GM18873 (cell line): ENCODE measurements around the gene PRPF40B.
"Not testable (repeated sequence)": the region's sequence is repeated elsewhere in the genome, so short reads cannot be mapped to it uniquely, and the experiment has no call there.

ENCODE experiments used
- ATAC-seq: cut with Tn5 transposase; IDR thresholded peaks from one replicate; pipeline ENCODE4 v1.9.1; 2021; ENCODE audit warnings: mild to moderate bottlenecking, moderate library complexity, moderate number of reproducible peaks; ENCODE audit not compliant: unreplicated experiment, low FRiP score

PRPF40B gene

GRCh38 chr12:49609059-49609874 lies 14.1 kb upstream of the PRPF40B start:
- ATAC-seq, result no peak

GRCh38 chr12:49609875-49610154 lies 13.5 kb upstream of the PRPF40B start:
- ATAC-seq, result no peak

- ATAC-seq, result not testable (repeated sequence)
Observed at GRCh38 chr12:49610785-49611184, 12.6 kb upstream of the PRPF40B start.

- no peak for ATAC-seq
Observed at GRCh38 chr12:49612210-49612609, 11.2 kb upstream of the PRPF40B start.

- ATAC-seq, result no peak
Observed at GRCh38 chr12:49615725-49616124, 7.6 kb upstream of the PRPF40B start.

GRCh38 chr12:49616533-49617219 lies 6.7 kb upstream of the PRPF40B start:
- ATAC-seq, result no peak

GRCh38 chr12:49618576-49618975 lies 4.8 kb upstream of the PRPF40B start:
- ATAC-seq, result no peak

- ATAC-seq, result no peak
Observed at GRCh38 chr12:49619286-49619685, 4.1 kb upstream of the PRPF40B start.

GRCh38 chr12:49621651-49622500 lies 1.5 kb upstream of the PRPF40B start:
- ATAC-seq, result peak; percentile 14

GRCh38 chr12:49622501-49623141 lies 740 bp upstream of the PRPF40B start:
- peak; percentile 30 for ATAC-seq

- no peak for ATAC-seq
Observed at GRCh38 chr12:49624921-49625577, 1.7 kb downstream of the PRPF40B start.

- ATAC-seq, result no peak
Observed at GRCh38 chr12:49626169-49626835, 2.9 kb downstream of the PRPF40B start.

GRCh38 chr12:49626836-49627235 lies 3.5 kb downstream of the PRPF40B start:
- no peak for ATAC-seq

GRCh38 chr12:49627752-49628360 lies 4.5 kb downstream of the PRPF40B start:
- ATAC-seq, result no peak

- ATAC-seq, result no peak
Observed at GRCh38 chr12:49631336-49631907, 8.1 kb downstream of the PRPF40B start.

GRCh38 chr12:49632401-49632800 lies 9.0 kb downstream of the PRPF40B start:
- no peak for ATAC-seq

- no peak for ATAC-seq
Observed at GRCh38 chr12:49632986-49633702, 9.8 kb downstream of the PRPF40B start.

- no peak for ATAC-seq
Observed at GRCh38 chr12:49633703-49634345, 10.5 kb downstream of the PRPF40B start.
